Panc1 (cell line): Measurements from ENCODE around the gene RIC3. TPM values are rescaled to one million over a fixed set of nuclear protein-coding genes. Genes with fewer than 3 reads are reported as not detected.

ENCODE experiments used
- ATAC-seq: fragments of 200-7000 bp; cut with Tn5 transposase; 2 replicates; pipeline ENCODE4 v1.9.1; 2020; ENCODE audit warnings: mild to moderate bottlenecking, moderate library complexity
- BruUV-seq: library from RNA; stranded (reverse); fragments of 400-500 nt; replicated peaks from 2 replicates; lab custom pipeline; 2021; lab: Mats Ljungman, UMichigan
- CTCF ChIA-PET: fragments of 300-600 bp; sonication (Branson Sonifier 250); formaldehyde crosslinking; loops from one replicate; lab custom pipeline; 2022; ENCODE audit warnings: antibody characterized with exemption; lab: Charles Lee
- POLR2A ChIA-PET: fragments of 300-600 bp; sonication (Branson Sonifier 250); formaldehyde crosslinking; loops from one replicate; lab custom pipeline; 2022; ENCODE audit warnings: antibody characterized with exemption; lab: Charles Lee
- DNase-seq: peaks from one replicate; pipeline ENCODE4 v3.0.0-alpha.2; 2010; ENCODE audit warnings: low read depth, low spot score
- H3K27ac ChIP-seq: 2 replicates; pipeline ENCODE4 v1.5.1; 2011; ENCODE audit warnings: mild to moderate bottlenecking, low read length, inconsistent platforms
- H3K27me3 ChIP-seq: fragments of 200-500 bp; sonication (Bioruptor generic); 2 replicates; pipeline ENCODE4 v1.6.0; 2014; ENCODE audit warnings: low read length, inconsistent platforms; ENCODE audit not compliant: control insufficient read depth, insufficient read depth
- H3K36me3 ChIP-seq: fragments of 200-500 bp; sonication (Bioruptor generic); 2 replicates; pipeline ENCODE4 v1.5.1; 2014; ENCODE audit warnings: inconsistent platforms, mild to moderate bottlenecking, low read length, moderate library complexity; ENCODE audit not compliant: control insufficient read depth, insufficient read depth
- H3K4me1 ChIP-seq: 2 replicates; pipeline ENCODE4 v1.5.1; 2011; ENCODE audit warnings: inconsistent platforms, mild to moderate bottlenecking, low read length, moderate library complexity; ENCODE audit not compliant: control insufficient read depth, insufficient read depth
- H3K4me3 ChIP-seq, 2 experiments: 2 replicates each; pipeline ENCODE4 v1.5.1; 2011 to 2012; ENCODE audit warnings: low read depth in 2 of 2, low read length in 2 of 2, mild to moderate bottlenecking in 2 of 2, inconsistent platforms in 1 of 2, moderate library complexity in 1 of 2
- H3K9me3 ChIP-seq: fragments of 200-500 bp; sonication (Bioruptor generic); 2 replicates; pipeline ENCODE4 v1.5.1; 2014; ENCODE audit warnings: low read depth, mild to moderate bottlenecking, inconsistent platforms, low read length, moderate library complexity; ENCODE audit not compliant: control insufficient read depth, insufficient read depth
- CTCF ChIP-seq: fragments of 450-650 bp; IDR thresholded peaks from 2 replicates; pipeline ENCODE4 v1.5.1; 2017; ENCODE audit warnings: mild to moderate bottlenecking
- POLR2AphosphoS5 ChIP-seq: IDR thresholded peaks from 2 replicates; pipeline ENCODE4 v1.6.1; 2012; ENCODE audit warnings: mild to moderate bottlenecking, low read depth, low read length, moderate library complexity
- REST ChIP-seq, 2 experiments: IDR thresholded peaks; 2 replicates each; pipeline ENCODE4 v1.6.1; 2011 to 2012; ENCODE audit warnings: low read depth in 2 of 2, control low read depth in 1 of 2, low read length in 1 of 2, mild to moderate bottlenecking in 1 of 2, moderate library complexity in 1 of 2; ENCODE audit not compliant: insufficient read depth in 1 of 2
- SIN3A ChIP-seq: IDR thresholded peaks from 2 replicates; pipeline ENCODE4 v1.6.1; 2012; ENCODE audit warnings: low read depth, mild to moderate bottlenecking, low read length, moderate library complexity, borderline replicate concordance; ENCODE audit not compliant: insufficient read depth
- TCF7L2 ChIP-seq: IDR thresholded peaks from 2 replicates; pipeline ENCODE4 v1.6.1; 2011; ENCODE audit warnings: mild to moderate bottlenecking, low read depth, low read length, inconsistent platforms
- in situ Hi-C: cut with HindIII; loops from 2 replicates; pipeline ENCODE4 v1.10.0; 2016; ENCODE audit warnings: low sequenced_read_pairs, low pct_unique_long_range_greater_than_20kb
- intact Hi-C: fragments of 100-400 bp; cut with micrococcal nuclease; formaldehyde crosslinking; loops from one replicate; pipeline ENCODE4 v1.10.0; 2022; ENCODE audit not compliant: unreplicated experiment
- total RNA-seq: library from RNA; stranded (reverse); gene quantifications from one replicate; pipeline ENCODE4 v1.2.1, GENCODE V29; 2021; ENCODE audit not compliant: unreplicated experiment

The RIC3 gene
- total RNA-seq, 1 experiment from 2014 or later, result 4.2 TPM

GRCh38 chr11:8097468-8097867, 71.4 kb downstream of the RIC3 start:
- in situ Hi-C loops, result no loop called here
- DNase-seq, result no peak
- intact Hi-C loops, result loop anchor here (10.0 kb wide), 1 partner anchor 203 kb away; no protein-coding TSS in a partner anchor
- ChIA-PET CTCF (interaction anchor here (0.6 to 4.0 kb wide), 2 partner anchors 12 to 64 kb away, joined by 3 to 45 read pairs; no protein-coding TSS in a partner anchor), POLR2A (no interaction called here)
- TF ChIP-seq POLR2AphosphoS5 (no peak), SIN3A (no peak), REST (IDR thresholded peaks at IDR 0.05; ENCODE audit: insufficient read depth in 1 of 2, low read depth in 2 of 2, low read length in 1 of 2) (no peak), TCF7L2 (no peak), CTCF (no peak)
- H3K27ac ChIP-seq, result no peak overlapping the region
- no peak overlapping the region for H3K4me3 ChIP-seq
- ATAC-seq, result no peak
- no peaks in the 10 kb centered on the region for H3K4me1 ChIP-seq
- no peaks in the 10 kb centered on the region for H3K36me3 ChIP-seq
- BruUV-seq, result no TSS peak
- H3K9me3 ChIP-seq, result no peaks in the 10 kb centered on the region
- H3K27me3 ChIP-seq, result no peaks in the 10 kb centered on the region

- ChIA-PET POLR2A (no interaction called here), CTCF (interaction anchor here (4.0 kb wide), 1 partner anchor 64 kb away, joined by 45 read pairs; no protein-coding TSS in a partner anchor)
- no peak for TF ChIP-seq REST (IDR thresholded peaks at IDR 0.05; ENCODE audit: insufficient read depth in 1 of 2, low read depth in 2 of 2, low read length in 1 of 2)
- TF ChIP-seq POLR2AphosphoS5, result no peak
- no peak for TF ChIP-seq CTCF
- no peak for TF ChIP-seq TCF7L2
- no peak for TF ChIP-seq SIN3A
- Histone ChIP-seq H3K27ac (no peak overlapping the region), H3K36me3 (no peaks in the 10 kb centered on the region), H3K9me3 (no peaks in the 10 kb centered on the region), H3K4me1 (no peaks in the 10 kb centered on the region), H3K4me3 (no peak overlapping the region), H3K27me3 (no peaks in the 10 kb centered on the region)
- ATAC-seq (no peak), DNase-seq (no peak)
- intact Hi-C loops, result loop anchor here (10.0 kb wide), 1 partner anchor 202 kb away; no protein-coding TSS in a partner anchor
- BruUV-seq, result no TSS peak
- in situ Hi-C loops, result no loop called here
Measured at GRCh38 chr11:8097062-8097461, 71.8 kb downstream of the RIC3 start.
